HL-60 (cell line): ENCODE measurements around the gene NAA11.

Experiments used
- DNase-seq, 2 experiments: peaks; one replicate each; pipeline ENCODE4 v3.0.0-alpha.2; 2010 to 2020; ENCODE audit warnings: low read depth in 1 of 2, low spot score in 1 of 2
- H3K27ac ChIP-seq: fragments of 250-450 bp; sonication (Bioruptor Pico); replicated peaks from 2 replicates; pipeline ENCODE4 v1.5.1; 2020; ENCODE audit warnings: mild to moderate bottlenecking, moderate library complexity
- H3K27me3 ChIP-seq: fragments of 250-450 bp; sonication (Bioruptor Pico); 2 replicates; pipeline ENCODE4 v1.5.1; 2021; ENCODE audit warnings: mild to moderate bottlenecking, moderate library complexity; ENCODE audit not compliant: insufficient read depth, poor library complexity, severe bottlenecking
- H3K4me3 ChIP-seq: replicated peaks from 2 replicates; pipeline ENCODE4 v1.5.1; 2011; ENCODE audit warnings: mild to moderate bottlenecking, control low read depth, low read length; ENCODE audit not compliant: insufficient read depth
- CTCF ChIP-seq: IDR thresholded peaks from one replicate; pipeline ENCODE4 v1.5.1; 2011; ENCODE audit warnings: low read length, control low read depth, inconsistent platforms; ENCODE audit not compliant: insufficient read depth
- GABPA ChIP-seq: IDR thresholded peaks from 2 replicates; pipeline ENCODE4 v1.6.1; 2012; ENCODE audit warnings: low read depth
- POLR2AphosphoS5 ChIP-seq: IDR thresholded peaks from 2 replicates; pipeline ENCODE4 v1.6.1; 2012; ENCODE audit warnings: low read depth
- REST ChIP-seq: IDR thresholded peaks from 2 replicates; pipeline ENCODE4 v1.6.1; 2012; ENCODE audit warnings: low read depth; ENCODE audit not compliant: insufficient replicate concordance
- SPI1 ChIP-seq: IDR thresholded peaks from 2 replicates; pipeline ENCODE4 v1.6.1; 2012; ENCODE audit warnings: low read depth, mild to moderate bottlenecking, borderline replicate concordance

NAA11 gene

GRCh38 chr4:79358438-79358837 lies 32.6 kb upstream of the NAA11 start:
- no peak for DNase-seq
- Histone ChIP-seq H3K4me3 (no peak overlapping the region), H3K27me3 (no peaks in the 10 kb centered on the region), H3K27ac (no peak overlapping the region)
- TF ChIP-seq CTCF (no peak), GABPA (no peak), POLR2AphosphoS5 (no peak), SPI1 (no peak), REST (no peak)

GRCh38 chr4:79357365-79357764 lies 31.5 kb upstream of the NAA11 start:
- no peak overlapping the region for H3K27ac ChIP-seq
- DNase-seq: no peak
- no peak overlapping the region for H3K4me3 ChIP-seq
- TF ChIP-seq CTCF (no peak), SPI1 (no peak)
- H3K27me3 ChIP-seq: no peaks in the 10 kb centered on the region

- H3K27ac ChIP-seq: no peak overlapping the region
- no peak overlapping the region for H3K4me3 ChIP-seq
- no peak for DNase-seq
- H3K27me3 ChIP-seq: no peaks in the 10 kb centered on the region
- TF ChIP-seq GABPA (no peak), REST (no peak), SPI1 (no peak), POLR2AphosphoS5 (no peak), CTCF (no peak)
Measured at GRCh38 chr4:79353075-79353474, 27.2 kb upstream of the NAA11 start.

GRCh38 chr4:79348405-79348804 lies 22.5 kb upstream of the NAA11 start:
- no peaks in the 10 kb centered on the region for H3K27me3 ChIP-seq

More at GRCh38 chr4:79348405-79348804, 22.5 kb upstream of the NAA11 start:
- no peak for DNase-seq
- Histone ChIP-seq H3K4me3 (no peak overlapping the region), H3K27ac (no peak overlapping the region)
- no peak for TF ChIP-seq CTCF
- TF ChIP-seq POLR2AphosphoS5: no peak
- TF ChIP-seq GABPA: no peak
- TF ChIP-seq REST: no peak
- no peak for TF ChIP-seq SPI1
